GM18505 (cell line): ENCODE data around the gene FSD1.
"Not testable (repeated sequence)": the region's sequence is repeated elsewhere in the genome, so short reads cannot be mapped to it uniquely, and the experiment has no call there.

Experiments used
- ATAC-seq: cut with Tn5 transposase; IDR thresholded peaks from one replicate; pipeline ENCODE4 v1.9.1; 2021; ENCODE audit not compliant: unreplicated experiment
- POLR2A ChIP-seq: IDR thresholded peaks from 4 replicates; pipeline ENCODE4 v1.6.1; 2011; ENCODE audit warnings: borderline replicate concordance; ENCODE audit not compliant: insufficient read depth, insufficient read length; ENCODE audit errors: extremely low read depth

FSD1 gene

GRCh38 chr19:4304538-4305256, at the start of gene FSD1:
TSS of gene FSD1 (plus strand) at chr19:4304598. CDS start at chr19:4304747, 149 bp downstream.
- ATAC-seq, result no peak
- TF ChIP-seq POLR2A, result no peak

DNA sequence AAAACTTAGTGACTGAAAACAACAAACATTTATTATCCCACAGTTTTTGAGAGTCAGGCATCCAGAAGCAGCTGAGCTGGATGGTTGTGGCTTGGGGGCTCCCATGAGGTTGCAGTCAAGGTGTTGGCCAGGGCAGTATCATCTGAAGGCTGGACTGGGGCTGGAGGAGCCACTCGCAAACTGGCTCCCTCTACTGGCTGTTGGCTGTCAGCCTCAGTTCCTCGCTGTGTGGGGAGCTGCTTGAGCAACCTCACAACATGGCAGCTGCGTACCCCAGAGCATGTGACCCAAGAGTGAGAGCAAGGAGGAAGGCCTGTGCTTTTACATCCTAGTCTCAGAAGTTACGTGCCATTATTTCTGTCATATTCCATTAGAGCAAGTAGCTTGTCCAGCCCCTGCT, 47.8 kb upstream of the FSD1 start:
- TF ChIP-seq POLR2A, result no peak
- ATAC-seq, result no peak

GRCh38 chr19:4257025-4257424, 47.4 kb upstream of the FSD1 start:
- no peak for ATAC-seq
- no peak for TF ChIP-seq POLR2A

GRCh38 chr19:4258181-4258580, 46.2 kb upstream of the FSD1 start:
- no peak for TF ChIP-seq POLR2A
- ATAC-seq, result no peak

DNA sequence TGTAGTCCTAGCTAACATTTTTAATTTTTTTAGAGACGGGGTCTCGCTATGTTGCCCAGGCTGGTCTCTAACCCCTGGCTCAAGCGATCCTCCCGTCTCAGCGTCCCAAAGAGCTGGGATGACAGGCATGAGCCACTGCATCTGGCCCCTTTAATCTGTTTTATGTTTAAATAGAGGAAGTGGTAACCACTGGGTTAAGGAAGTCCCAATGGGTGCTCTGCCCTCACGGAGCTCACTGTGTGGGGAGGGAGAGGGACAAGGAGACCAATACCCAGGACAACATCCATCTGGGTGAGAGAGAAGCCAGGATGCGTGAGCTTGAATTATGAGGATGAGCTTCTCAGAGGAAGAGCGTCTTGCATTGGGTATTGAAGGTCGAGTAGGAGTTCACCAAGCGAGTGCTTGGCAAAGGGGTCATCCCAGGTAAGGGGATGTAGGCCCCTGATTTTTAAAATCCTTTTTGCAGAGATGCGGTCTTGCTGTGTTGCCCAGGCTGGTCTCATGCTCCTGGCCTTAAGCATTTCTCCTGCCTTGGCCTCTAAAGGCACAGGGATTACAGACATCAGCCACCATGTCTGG, 43.7 kb upstream of the FSD1 start:
- no peak for ATAC-seq
- no peak for TF ChIP-seq POLR2A

DNA sequence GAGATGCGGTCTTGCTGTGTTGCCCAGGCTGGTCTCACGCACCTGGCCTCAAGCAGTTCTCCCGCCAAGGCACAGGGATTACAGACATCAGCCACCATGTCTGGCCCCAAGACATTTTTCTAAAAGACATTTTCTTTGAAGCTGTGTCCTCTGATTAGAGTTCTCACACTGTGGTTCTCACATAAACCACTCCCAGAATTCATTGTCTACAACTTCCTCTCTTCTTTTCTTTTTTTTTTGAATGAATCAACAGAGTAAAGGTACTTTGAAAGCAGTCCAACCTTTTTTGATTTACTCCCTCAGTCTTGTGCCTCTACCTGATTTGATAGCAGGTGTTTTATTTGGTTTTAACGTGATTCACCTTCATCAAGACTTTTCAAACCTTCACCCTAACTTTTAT, 39.6 kb upstream of the FSD1 start:
- no peak for TF ChIP-seq POLR2A
- ATAC-seq, result no peak

DNA sequence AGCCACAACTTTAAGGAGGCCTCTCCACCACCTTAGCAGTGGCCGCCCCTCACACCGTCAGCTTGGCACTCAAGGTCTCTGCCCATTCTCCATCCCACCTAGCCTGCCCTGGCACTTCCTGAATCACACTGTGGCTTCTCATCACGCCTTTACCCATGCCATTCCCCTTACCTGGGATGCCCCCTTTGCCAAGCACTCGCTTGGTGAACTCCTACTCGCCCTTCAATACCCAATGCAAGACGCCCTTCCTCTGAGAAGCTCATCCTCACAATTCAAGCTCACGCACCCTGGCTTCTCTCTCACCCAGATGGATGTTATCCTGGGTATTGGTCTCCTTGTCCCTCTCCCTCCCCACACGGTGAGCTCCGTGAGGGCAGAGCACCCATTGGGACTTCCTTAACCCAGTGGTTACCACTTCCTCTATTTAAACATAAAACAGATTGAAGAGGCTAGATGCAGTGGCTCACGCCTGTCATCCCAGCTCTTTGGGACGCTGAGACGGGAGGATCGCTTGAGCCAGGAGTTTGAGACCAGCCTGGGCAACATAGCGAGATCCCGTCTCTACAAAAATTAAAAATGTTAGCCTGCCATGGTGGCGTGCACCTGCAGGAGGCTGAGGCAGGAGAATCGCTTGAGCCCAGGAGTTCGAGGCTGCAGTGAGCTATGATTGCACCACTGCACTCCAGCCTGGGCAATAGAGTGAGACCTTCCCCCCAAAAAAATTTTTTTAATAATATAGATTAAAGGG, 38.0 kb upstream of the FSD1 start:
- no peak for TF ChIP-seq POLR2A
- ATAC-seq, result no peak

DNA sequence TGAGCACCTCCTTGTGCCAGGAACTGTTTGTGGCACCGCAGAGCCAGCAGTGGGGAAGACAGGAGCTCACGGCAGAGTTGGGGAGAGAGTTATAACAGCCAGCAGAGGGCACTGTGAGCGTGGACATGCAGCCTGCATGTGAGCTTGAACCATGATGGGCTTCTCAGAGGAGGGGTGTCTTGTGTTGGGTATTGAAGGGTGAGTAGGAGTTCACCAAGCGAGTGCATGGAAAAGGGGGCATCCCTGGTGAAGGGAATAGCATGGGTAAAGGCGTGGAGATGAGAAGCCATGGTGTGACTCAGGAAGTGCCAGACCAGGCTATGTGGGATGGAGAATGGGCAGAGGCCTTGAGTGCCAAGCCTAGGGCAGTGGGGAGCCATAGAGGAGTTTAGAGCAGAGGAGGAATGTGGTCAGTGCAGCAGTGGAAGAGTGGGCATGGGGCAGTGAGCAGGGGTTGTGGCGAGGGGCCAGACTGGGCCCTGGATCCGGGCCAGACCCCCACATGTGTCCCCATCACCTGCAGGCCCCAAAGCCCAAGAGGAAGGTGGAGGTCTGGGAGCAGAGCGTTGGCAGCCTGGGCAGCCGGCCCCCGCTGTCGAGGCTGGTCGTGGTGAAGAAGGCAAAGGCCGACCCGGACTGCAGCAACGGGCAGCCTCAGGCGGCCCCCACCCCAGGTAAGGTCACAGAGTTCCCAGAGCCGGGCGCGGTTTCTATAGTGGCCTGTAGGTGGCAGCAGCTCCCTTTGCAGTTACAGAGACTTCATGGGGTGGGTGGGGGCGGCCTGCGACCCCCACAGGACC, 37.1 kb upstream of the FSD1 start:
- ATAC-seq, result no peak
- no peak for TF ChIP-seq POLR2A

- no peak for ATAC-seq
- TF ChIP-seq POLR2A, result no peak
Measured at GRCh38 chr19:4267901-4268815, 36.2 kb upstream of the FSD1 start.

GRCh38 chr19:4268816-4269430, 35.5 kb upstream of the FSD1 start:
- no peak for ATAC-seq
- TF ChIP-seq POLR2A, result no peak

- TF ChIP-seq POLR2A, result no peak
- no peak for ATAC-seq
Measured at GRCh38 chr19:4272894-4273293, 31.5 kb upstream of the FSD1 start.

DNA sequence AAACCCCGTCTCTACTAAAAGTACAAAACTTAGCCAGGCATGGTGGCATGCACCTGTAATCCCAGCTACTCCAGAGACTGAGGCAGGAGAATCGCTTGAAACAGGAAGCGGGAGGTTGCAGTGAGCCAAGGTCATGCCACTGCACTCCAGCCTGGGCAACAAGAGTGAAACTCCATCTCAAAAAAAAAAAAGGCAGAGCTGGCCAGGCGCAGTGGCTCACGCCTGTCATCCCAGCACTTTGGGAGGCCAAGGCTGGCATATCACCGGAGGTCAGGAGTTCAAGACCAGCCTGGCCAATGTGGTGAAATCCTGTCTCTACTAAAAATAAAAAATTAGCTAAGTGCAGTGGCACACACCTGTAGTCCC, 30.1 kb upstream of the FSD1 start:
- ATAC-seq, result not testable (repeated sequence)
